K562 (cell line): ENCODE results near the gene C9. TPM values are rescaled to one million over a fixed set of nuclear protein-coding genes. Genes with fewer than 3 reads are reported as not detected.

ENCODE experiments used
- CBX5 ChIP-seq: IDR thresholded peaks from 2 replicates; pipeline ENCODE4 v1.6.1; 2014; ENCODE audit warnings: low read depth, borderline replicate concordance
- NFXL1 ChIP-seq: fragments of 450-650 bp; formaldehyde crosslinking; IDR thresholded peaks from 2 replicates; pipeline ENCODE4 v1.4.0; 2021; ENCODE audit warnings: mild to moderate bottlenecking
- SIX5 ChIP-seq, 2 experiments: IDR thresholded peaks; 2 replicates each; pipeline ENCODE4 v1.6.1; 2011; ENCODE audit warnings: low read length in 2 of 2, borderline replicate concordance in 1 of 2, low read depth in 1 of 2, mild to moderate bottlenecking in 1 of 2, moderate library complexity in 1 of 2; ENCODE audit not compliant: insufficient read depth in 1 of 2
- TGIF2 ChIP-seq: sonication (generic); formaldehyde crosslinking; IDR thresholded peaks from 2 replicates; pipeline ENCODE4 v1.8.1; 2022; ENCODE audit warnings: mild to moderate bottlenecking, missing genetic modification reagents, moderate library complexity
- YY1 ChIP-seq, 3 experiments: IDR thresholded peaks; 2 replicates each; pipeline ENCODE4 v1.6.1; 2011; ENCODE audit warnings: low read length in 2 of 3, mild to moderate bottlenecking in 2 of 3, moderate library complexity in 2 of 3, borderline replicate concordance in 1 of 3, control low read depth in 1 of 3, low read depth in 1 of 3; ENCODE audit not compliant: insufficient read depth in 3 of 3, insufficient replicate concordance in 2 of 3, control insufficient read depth in 1 of 3, insufficient read length in 1 of 3; ENCODE audit errors: extremely low read depth in 1 of 3
- ZNF133 ChIP-seq: fragments of 250-450 bp; sonication (Bioruptor Pico); IDR thresholded peaks from 2 replicates; pipeline ENCODE4 v1.4.0; 2020; ENCODE audit warnings: mild to moderate bottlenecking
- ZNF224 ChIP-seq: sonication (generic); formaldehyde crosslinking; IDR thresholded peaks from 2 replicates; pipeline ENCODE4 v1.8.0; 2022; ENCODE audit warnings: mild to moderate bottlenecking, missing genetic modification reagents
- ZNF444 ChIP-seq: fragments of 250-450 bp; sonication (Bioruptor Pico); IDR thresholded peaks from 2 replicates; pipeline ENCODE4 v1.4.0; 2020; ENCODE audit warnings: mild to moderate bottlenecking, moderate library complexity
- ZNF589 ChIP-seq: fragments of 200-800 bp; sonication (Bioruptor generic); IDR thresholded peaks from 2 replicates; pipeline ENCODE4 v1.6.1; 2016; ENCODE audit warnings: low read depth, missing genetic modification characterization, missing compliant biosample characterization
- ZNF785 ChIP-seq: fragments of 250-450 bp; sonication (Bioruptor Pico); IDR thresholded peaks from 2 replicates; pipeline ENCODE4 v1.4.0; 2020; ENCODE audit warnings: mild to moderate bottlenecking
- polyA plus RNA-seq, 8 experiments: library from polyadenylated mRNA; depleted of rRNA in 4 of 8; stranded (reverse) in 5 of 8; unstranded in 3 of 8; fragments of >200 nt; fragmentation: Nextera tagmentation in 2 of 8; fragmentation: Illumina TruSeq in 1 of 8; extraction: Ambion mirVana in 2 of 8; extraction: Trizol in 1 of 8; gene quantifications; 2 replicates each; pipeline versions ENCODE4 v1.2.1 to v1.2.3, GENCODE V29; 2011 to 2014; ENCODE audit warnings: inconsistent platforms in 1 of 8, missing spikeins in 1 of 8
- total RNA-seq, 7 experiments: library from RNA; depleted of rRNA in 6 of 7; stranded (reverse); fragments of >200 nt in 6 of 7; fragmentation: Illumina TruSeq in 2 of 7; extraction: Trizol in 2 of 7; gene quantifications; 2 replicates each; pipeline versions ENCODE4 v1.2.1 to v1.2.3, GENCODE V29; 2011 to 2021; ENCODE audit warnings: low replicate concordance in 1 of 7
- TF ChIP-seq, protein P1 (sequence below), 2 experiments: fragments of 200-800 bp in 1 of 2; sonication (Bioruptor generic) in 1 of 2; sonication (generic) in 1 of 2; formaldehyde crosslinking in 1 of 2; IDR thresholded peaks in 1 of 2; conservative IDR thresholded peaks in 1 of 2; 2 replicates each; pipeline versions ENCODE4 v1.5.0 to v1.6.1; 2016 to 2020; ENCODE audit warnings: missing compliant biosample characterization in 1 of 2, missing genetic modification characterization in 1 of 2, missing genetic modification reagents in 1 of 2
- TF ChIP-seq, protein P2 (sequence below): fragments of 450-650 bp; IDR thresholded peaks from 2 replicates; pipeline ENCODE4 v1.6.1; 2016; ENCODE audit warnings: low read depth, mild to moderate bottlenecking, moderate library complexity

C9 gene
- total and polyA plus RNA-seq, 9 of the 15 experiments (the other 6 are each of a cell fraction or from before 2014, with no cell fraction given): 0.08 to 0.38 TPM; not detected in 7

DNA sequence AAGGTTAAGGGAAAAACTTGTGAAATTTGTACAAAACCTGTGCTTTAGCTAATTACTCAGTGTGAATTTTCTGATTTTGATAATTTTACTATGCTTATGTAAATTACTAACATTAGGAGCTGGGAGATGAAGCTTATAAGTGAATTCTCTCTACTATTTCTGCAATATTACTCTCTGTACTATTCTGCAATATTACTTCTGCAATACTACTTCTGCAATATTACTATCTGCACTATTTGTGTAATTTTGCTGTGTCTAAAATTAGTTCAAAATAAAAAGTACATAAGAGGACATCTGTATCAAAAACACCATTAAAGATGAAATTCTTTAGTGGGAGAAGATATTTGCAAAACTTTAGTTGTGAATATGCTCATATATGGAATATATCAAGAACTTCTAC, 62.9 kb downstream of the C9 start (continued):
- TF ChIP-seq, protein P1, sequence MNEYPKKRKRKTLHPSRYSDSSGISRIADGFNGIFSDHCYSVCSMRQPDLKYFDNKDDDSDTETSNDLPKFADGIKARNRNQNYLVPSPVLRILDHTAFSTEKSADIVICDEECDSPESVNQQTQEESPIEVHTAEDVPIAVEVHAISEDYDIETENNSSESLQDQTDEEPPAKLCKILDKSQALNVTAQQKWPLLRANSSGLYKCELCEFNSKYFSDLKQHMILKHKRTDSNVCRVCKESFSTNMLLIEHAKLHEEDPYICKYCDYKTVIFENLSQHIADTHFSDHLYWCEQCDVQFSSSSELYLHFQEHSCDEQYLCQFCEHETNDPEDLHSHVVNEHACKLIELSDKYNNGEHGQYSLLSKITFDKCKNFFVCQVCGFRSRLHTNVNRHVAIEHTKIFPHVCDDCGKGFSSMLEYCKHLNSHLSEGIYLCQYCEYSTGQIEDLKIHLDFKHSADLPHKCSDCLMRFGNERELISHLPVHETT (CRISPR knock-in tag; conservative IDR thresholded peaks at IDR 0.05 in 1 of 2, IDR thresholded peaks at IDR 0.05 in 1 of 2): no peak
- TF ChIP-seq, protein P2, sequence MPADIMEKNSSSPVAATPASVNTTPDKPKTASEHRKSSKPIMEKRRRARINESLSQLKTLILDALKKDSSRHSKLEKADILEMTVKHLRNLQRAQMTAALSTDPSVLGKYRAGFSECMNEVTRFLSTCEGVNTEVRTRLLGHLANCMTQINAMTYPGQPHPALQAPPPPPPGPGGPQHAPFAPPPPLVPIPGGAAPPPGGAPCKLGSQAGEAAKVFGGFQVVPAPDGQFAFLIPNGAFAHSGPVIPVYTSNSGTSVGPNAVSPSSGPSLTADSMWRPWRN: no peak
- TF ChIP-seq NFXL1 (CRISPR knock-in tag) (no peak), CBX5 (no peak), TGIF2 (CRISPR knock-in tag) (no peak), YY1 (IDR thresholded peaks at IDR 0.05; ENCODE audit: borderline replicate concordance in 1 of 3, control insufficient read depth in 1 of 3, extremely low read depth in 1 of 3, insufficient read depth in 3 of 3, insufficient read length in 1 of 3, insufficient replicate concordance in 2 of 3, low read depth in 1 of 3, low read length in 2 of 3) (no peak), SIX5 (IDR thresholded peaks at IDR 0.05; ENCODE audit: borderline replicate concordance in 1 of 2, insufficient read depth in 1 of 2, low read depth in 1 of 2, low read length in 2 of 2) (no peak), ZNF224 (no peak), ZNF785 (CRISPR knock-in tag) (no peak), ZNF589 (CRISPR knock-in tag) (no peak), ZNF444 (no peak), ZNF133 (CRISPR knock-in tag) (no peak)
